GM18870 (cell line): ENCODE data around the gene ZSCAN5A.
"Not testable (repeated sequence)": the region's sequence is repeated elsewhere in the genome, so short reads cannot be mapped to it uniquely, and the experiment has no call there.

Experiments
- ATAC-seq: cut with Tn5 transposase; IDR thresholded peaks from one replicate; pipeline ENCODE4 v1.9.1; 2021; ENCODE audit warnings: moderate library complexity; ENCODE audit not compliant: unreplicated experiment

The ZSCAN5A gene

DNA sequence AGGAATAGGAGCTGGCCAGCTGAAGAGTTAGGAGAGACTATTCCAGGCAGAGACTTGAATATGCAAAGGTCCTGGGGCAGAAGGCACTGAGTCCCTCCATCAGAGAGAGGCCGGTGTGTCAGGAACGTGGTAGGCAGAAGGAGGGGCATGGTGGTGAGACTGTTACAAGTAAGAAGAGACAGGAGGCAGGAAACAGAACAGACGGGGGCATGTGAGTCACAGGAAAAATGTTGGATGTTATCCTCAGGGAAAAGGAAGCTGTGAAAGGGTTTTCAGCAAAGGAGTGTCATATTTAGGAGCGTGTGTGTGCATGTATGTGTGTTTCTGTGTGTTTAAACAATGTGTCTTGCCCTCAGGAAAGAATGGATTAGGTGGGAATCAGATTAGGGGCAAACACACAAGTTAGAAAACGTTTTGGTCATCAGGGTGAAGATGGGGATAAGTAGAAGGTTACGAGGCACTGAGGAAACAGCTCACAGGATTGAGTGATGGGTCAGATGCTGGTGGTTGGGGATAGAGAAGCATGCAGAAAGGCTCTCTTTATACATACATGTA lies 41.0 kb downstream of the ZSCAN5A start:
- no peak for ATAC-seq

DNA sequence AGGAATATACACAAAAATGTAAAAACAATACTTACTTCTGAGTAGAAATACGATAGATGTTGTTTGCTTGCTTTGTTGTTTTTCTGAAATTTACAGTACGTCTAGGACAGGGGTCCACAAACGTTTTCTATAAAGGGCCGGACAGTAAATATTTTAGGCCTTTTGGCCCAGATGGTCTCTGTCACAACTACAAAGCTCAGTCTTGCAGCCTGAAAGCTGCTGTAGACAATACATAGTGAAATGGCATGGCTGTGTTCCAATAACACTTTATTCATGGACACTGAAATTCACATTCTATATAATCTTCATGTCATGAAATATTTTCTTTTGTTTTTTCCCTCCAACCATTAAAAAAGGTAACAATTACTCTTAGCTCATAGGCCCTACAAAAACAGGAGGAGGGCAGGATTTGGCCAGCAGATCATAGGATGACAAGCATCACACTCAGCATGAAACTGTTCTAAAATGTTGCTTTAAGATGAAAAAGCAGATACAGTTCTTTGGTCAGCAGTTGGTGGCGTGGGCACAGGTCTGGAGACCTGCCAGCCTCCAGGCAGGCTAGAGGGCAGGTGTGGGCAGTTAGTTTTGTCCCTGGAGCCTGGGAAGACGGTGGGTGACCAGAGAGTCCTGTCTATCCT lies 42.4 kb downstream of the ZSCAN5A start, which contains the start of gene EDDM13:
Gene EDDM13 (plus strand): TSS at position 588 of the 638 bp plus-strand sequence. CDS start 87 bp downstream, outside the sequence.
- ATAC-seq: no peak

DNA sequence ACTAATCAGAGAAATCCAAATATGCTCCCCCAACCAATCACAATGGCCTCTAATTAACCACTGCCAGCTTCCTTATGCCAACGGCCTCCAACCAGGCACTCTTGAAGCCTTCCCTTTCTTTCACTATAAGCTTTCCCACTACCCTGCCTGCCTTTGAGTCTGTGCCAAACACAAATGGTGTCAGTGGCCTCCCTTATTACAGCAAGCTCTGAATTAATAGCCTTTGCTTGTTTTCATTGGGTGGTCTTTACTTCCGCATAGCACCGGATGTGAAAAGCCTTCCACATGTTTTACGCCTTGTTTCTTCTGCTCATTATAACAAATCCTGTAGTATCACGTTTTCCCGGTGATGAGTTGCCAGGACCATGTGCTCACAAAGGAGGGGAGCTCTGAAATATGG lies 43.5 kb downstream of the ZSCAN5A start:
- ATAC-seq: no peak

DNA sequence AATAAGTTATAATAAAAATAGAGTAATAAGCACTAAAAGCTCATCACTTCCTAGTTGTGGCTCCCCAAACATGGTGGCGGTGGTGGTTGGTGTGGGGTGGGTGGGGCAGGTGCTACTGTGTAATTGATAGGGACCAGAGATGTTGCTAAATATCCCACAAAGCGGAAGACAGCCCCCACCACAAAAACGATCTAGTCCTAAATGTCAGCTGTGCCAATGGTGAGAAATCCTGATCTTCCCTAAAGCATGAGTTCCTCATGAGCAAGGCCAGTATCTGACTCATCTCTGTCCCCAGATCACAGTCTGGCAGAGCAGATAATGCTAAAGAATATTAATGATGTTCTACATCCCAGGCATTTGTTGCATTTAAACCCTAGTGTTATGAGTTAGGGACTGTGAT lies 44.0 kb downstream of the ZSCAN5A start:
- no peak for ATAC-seq

DNA sequence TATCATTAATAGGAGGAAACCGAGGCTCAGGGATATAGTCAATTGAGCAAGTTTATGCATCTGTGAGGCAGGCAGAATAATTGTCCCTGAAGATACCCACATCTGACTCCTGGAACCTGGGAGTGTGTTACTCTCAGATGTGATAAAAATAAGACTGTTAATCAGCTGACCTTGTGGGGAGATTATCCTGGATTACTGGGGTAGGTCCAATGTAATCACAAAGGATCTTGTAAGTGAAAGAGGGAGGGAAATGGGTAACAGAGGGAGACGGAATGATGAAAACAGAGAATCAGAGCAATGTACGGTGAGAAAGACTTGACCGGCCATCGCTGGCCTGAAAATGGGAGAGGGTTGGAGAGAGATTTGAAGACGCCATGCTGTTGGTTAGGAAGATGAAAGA lies 45.3 kb downstream of the ZSCAN5A start:
- ATAC-seq: no peak

DNA sequence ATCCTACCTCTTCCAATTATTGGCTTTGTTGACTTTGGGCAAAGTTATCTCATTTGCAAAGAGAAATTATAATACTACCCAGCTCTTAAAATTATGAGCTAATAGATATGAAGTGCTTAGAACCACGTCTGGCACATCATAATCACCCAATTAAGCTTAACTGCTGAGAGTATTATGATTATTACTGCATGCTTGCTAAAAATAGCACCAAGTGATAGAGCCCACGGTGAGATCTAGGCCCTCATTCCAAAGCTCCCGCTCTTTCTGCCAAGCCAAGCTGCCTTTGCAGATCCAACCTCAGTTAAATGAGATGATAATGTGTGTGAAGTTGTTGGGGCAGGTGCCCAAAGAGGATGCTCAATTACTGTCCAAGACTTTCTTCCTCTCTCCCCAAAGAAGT lies 48.6 kb downstream of the ZSCAN5A start:
- ATAC-seq: no peak

DNA sequence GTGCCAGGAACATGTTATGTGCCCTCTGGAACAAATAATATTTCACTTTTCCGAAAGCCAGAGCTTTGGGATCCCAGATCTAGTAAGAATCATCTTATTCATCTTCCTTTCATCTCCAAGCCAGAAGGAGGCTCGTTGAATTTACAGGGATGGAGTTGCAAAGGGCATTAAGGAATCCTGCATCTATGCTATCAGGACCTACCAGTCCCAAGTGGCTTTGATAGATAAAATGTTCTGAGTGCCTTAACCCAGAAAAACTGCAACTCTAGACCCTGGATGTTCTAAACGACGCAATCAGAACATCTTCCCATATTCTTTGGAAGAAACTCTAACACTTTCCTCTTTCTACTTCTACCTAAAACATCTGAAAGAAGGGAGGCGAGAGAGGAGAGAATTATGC lies 51.3 kb downstream of the ZSCAN5A start:
- no peak for ATAC-seq

DNA sequence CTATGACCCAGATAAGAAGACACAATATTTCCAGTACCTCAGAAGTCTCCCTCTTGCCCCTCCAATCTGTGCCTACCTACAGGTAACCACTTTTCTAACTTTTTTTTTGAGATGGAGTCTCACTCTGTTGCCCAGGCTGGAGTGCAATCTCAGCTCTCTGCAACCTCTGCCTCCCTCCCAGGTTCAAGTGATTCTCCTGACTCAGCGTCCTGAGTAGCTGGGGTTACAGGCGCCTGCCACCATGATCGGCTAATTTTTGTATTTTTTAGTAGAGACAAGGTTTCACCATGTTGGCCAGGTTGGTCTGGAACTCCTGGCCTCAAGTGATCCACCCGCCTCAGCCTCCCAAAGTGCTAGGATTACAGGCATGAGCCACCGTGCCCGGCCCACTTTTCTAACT lies 52.7 kb downstream of the ZSCAN5A start:
- ATAC-seq: not testable (repeated sequence)

DNA sequence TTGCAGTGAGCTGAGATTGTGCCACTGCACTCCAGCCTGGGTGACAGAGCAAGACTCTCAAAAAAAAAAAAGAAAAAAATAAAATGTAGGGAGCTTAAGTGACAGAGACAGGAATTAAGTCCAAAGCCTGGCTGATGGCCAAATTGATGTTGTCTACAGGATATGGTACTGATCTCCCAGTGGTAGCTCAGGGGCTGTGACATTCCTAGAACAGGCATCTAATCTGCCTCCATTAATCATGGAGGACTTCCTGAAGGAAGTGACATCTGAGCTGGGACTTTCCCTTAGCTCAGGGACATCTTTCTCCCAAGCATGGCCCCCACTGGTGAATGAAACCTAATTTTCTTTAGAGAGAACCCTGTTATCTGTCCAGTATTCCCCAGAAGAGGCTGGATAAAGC lies 53.5 kb downstream of the ZSCAN5A start:
- ATAC-seq: no peak

DNA sequence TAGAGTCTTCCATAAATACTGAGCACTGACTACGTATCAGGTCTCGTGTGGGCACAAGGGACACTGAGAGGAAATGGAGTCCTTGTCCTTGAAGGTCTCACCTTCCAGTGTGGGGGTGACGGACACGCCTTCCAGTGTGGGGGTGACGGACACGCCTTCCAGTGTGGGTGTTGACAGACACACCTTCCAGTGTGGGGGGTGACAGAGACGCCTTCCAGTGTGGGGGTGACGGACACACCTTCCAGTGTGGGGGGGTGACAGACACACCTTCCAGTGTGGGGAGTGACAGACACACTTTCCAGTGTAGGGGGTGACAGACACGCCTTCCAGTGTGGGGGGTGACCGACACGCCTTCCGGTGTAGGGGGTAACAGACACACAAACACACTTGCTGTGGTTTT lies 56.4 kb downstream of the ZSCAN5A start:
- no peak for ATAC-seq

DNA sequence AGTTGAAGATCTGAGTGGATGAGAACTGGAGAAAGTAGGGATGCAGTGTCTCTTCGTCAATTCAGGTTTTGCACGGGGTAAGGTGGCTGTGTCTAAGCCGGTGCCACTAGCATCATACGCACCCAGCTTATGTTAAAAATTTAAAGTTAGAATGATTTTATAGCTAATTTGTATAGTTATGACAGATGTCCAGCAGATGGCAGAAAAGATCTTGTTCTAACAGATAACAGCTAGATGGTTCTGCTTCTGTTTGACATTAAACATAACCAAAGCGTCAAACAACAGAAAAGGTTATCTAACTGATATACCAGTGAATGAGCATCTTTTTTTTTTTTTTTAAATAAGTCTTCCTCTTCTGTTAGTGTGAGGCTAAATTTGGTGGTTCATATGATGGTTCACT lies 60.9 kb downstream of the ZSCAN5A start:
- ATAC-seq: no peak

DNA sequence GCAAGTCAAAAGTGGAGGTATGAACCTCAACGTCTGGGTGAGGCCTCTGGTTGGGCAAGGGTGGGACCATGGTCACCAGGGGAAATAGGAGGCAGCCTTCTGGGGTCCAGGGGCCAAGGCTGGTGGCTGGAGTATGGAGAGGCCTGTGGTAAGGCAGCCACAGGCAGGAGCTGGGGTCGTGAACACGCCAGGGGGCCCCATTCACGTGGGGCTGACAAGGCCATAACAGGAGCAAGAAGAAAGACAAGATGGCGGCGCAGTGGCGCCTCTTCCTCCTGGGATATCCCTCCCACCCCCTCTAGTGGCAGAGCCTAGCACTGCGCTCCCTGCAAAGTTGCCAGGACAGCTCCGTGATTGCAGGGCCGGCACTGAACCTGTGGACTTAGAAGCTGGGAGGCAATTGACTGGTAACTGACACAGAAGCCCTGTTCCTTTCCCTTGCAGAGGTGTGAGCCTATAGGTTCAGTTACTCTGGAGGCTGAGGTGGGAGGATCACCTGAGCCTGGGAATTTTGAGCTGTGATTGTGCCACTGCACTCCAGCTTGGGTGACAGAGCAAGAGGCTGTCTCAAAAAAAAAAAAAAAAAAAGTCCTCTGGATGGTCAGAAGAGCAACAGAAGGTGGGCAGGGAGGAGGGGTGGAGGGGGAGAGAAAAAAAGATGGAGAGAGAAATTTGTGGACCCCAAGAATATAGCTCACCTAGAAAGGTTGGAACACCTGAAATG lies 61.8 kb downstream of the ZSCAN5A start:
- ATAC-seq: no peak

DNA sequence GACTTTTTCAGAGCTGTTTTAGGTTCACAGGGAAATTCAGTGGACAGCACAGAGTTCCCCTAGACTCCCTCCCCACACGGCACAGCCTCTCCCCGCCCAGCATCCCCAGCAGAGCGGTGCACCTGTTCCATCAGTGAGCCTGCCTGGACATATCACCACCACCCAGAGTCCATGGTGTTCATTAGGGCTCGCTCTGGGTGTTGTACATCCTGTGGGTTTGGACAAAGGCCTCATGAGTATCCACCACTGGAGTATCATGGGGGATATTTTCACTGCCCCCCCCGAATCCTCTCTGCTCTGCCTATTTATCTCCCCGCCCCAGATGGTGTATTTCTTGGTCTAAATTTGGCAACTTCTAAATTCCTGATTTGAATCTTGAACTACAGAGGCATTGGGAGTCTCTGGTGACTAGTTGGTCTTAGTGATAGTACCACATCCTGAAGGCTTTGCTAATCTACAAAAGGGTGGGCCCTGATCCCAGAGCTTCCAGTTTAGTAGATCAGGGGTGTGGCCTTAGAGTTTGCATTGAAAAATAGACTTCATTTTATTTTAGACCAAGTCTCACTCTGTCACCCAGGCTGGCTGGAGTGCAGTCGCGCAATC lies 65.8 kb downstream of the ZSCAN5A start:
- ATAC-seq: not testable (repeated sequence)

DNA sequence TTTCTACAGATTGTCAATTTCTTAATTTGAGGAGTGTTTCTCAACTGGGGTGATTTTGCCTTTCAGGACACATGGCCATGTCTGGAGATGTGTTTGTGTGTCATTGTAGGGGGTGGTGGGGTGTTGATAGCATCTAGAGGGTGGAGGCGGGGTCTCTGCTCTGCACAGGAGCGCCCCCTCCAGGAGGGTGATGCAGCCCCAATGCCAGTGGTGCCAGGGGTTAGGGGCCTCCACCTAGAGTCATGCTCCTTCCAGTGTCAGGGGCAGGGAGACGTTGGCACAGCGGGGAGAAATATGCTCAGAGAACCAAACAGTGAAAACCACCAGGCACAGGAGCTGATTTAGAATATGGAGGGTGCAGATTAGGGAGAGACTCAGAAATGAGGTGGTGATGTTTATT lies 68.9 kb downstream of the ZSCAN5A start:
- not testable (repeated sequence) for ATAC-seq

DNA sequence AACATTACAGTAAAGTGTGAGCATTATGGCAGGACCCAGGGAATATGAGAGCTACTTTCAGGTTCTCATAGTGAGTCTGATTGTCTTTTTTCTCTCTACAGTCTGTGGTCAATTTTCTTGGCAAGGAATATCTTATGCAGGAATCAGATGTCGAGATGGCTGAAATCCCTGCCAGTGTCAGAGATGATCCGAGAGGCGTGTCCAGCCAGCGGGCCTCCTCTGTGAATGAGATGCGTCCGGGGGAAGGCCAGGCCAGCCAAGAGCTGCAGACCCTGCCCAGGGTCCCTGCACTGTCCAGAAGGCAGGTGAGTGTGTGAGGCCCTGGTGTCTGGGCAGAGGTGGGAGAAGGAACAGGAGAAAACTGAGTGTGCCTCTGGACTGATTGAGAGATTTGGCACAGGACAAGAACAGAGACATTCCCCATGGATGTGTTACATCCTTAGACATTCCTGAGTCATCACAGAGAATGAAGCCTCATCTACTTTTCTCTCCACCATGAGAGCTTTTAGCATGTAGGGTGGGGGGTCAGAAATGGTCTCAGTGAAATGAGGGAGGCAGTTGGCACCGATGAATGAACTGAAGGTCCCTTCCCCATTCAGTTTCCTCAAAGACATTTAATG lies 69.4 kb downstream of the ZSCAN5A start:
- ATAC-seq: no peak

DNA sequence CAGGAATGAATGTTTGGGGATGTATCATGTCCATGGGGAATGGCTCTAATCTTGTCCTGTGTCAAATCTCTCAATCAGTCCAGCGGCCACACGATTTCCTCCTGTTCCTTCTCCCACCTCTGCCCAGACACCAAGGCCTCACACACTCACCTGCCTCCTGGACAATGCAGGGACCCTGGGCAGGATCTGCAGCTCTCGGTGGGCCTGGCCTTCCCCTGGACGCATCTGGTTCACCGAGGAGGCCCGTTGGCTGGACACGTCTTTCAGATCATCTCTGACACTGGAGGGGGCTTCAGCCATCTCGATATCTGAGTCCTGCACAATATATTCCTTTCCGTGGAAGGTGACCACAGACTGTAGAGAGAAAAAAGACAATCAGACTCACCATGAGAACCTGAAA lies 91.2 kb downstream of the ZSCAN5A start:
- no peak for ATAC-seq

DNA sequence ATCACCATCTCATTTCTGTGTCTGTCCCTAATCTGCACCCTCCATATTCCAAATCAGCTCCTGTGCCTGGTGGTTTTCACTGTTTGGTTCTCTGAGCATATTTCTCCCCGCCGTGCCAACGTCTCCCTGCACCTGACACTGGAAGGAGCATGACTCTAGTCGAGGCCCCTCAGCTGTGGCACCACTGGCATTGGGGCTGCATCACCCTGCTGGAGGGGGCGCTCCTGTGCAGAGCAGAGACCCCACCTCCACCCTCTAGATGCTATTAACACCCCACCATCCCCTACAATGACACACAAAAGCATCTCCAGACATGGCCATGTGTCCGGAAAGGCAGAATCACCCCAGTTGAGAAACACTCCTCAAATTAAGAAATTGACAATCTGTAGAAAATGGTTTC lies 91.7 kb downstream of the ZSCAN5A start:
- no peak for ATAC-seq

DNA sequence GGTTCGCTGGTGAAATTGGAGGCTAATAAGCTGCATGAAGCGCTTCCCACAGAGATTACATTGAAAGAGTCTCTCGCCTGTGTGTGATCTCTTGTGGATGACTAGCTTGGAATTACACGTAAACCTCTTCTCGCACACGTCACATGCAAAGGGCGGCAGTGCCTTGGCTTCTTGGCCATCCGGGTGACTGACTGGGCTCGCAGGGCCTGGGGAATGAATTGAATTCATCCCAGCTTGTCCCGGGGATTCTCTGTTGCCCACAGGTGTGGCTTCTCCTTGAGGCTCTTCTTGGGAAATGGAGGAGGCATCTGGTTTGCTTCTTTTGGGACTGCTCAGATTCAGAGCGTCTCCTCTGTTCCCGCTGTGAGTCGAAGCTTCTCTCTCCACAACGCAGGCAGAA lies 92.8 kb downstream of the ZSCAN5A start:
- ATAC-seq: no peak

DNA sequence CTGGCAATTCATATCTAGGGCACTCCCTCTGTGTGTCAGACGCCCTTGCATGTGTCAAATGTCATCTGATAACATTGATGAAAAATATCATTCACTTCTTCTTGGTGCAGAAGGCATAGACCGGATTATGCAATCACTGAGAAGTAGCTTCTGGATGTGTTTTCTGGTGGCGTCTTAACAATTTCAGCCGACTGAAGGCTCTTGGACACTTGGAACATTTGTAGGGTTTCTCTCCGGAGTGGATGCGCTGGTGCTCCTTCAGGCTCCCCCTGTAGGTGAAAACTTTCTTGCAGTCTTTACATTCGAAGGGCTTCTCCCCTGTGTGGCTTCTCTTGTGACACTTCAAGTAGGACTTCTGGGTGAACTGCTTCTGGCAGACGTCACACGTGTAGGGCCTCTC lies 93.2 kb downstream of the ZSCAN5A start:
- not testable (repeated sequence) for ATAC-seq

DNA sequence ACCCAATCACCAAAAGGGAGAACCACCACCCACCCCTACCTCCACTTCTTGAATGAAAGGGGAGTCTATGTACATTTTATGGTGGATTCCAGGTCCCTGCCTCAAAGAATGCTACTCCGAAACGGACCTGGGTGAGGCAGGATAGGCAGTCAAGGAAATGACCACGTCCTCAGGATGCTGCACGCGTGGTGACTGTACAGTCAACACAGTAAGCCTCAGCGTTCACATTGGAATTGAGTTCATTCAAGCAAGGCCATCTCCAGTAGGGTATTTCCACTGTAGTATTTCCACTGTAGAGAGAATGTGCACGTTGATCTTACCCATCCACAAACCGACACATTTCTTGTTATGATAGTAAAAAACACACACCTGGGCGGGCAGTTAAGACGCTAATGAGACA lies 95.7 kb downstream of the ZSCAN5A start:
- no peak for ATAC-seq
